ENCODE results near the gene SLC35E4. TPM values are rescaled to one million over a fixed set of nuclear protein-coding genes. Genes with fewer than 3 reads are reported as not detected.

SLC35E4 gene
- total and polyA plus RNA-seq, 9 of the 15 experiments (the other 6 are each of a cell fraction or from before 2014, with no cell fraction given) = 0.06 to 2.3 (median 0.86) TPM; not detected in 1

DNA sequence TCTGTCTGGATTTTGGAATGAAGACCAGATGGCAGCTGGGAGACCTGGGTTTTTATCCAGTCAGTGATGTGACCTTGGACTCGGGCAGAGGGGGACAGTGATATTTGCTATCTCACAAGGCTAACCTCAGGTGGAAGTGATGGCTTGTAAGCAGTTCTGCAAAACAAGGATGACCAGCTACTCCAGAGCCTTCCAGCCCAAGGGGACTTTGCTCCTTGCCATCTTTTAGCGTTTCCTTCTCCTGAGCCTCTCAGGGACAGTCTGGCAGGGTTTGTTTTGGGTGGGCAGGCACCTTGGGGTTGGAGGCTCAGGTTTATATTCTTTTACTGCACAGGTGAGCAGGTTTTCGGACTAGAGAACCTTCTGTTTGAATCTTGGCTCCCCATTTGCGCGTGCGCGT lies 49.6 kb downstream of the SLC35E4 start:
- Histone ChIP-seq H4K20me1 (replicated peaks; ENCODE audit: control insufficient read depth, insufficient read depth, low read length) (no peaks in the 10 kb centered on the region), H3K9me3 (replicated peaks; ENCODE audit: control insufficient read depth, insufficient read depth, low read depth, low read length) (no peaks in the 10 kb centered on the region), H3K27ac (ENCODE audit: extremely low read depth, low read depth, low read length) (no peak overlapping the region), H3K36me3 (ENCODE audit: control insufficient read depth, insufficient read depth, low read length) (no peaks in the 10 kb centered on the region), H3K27me3 (ENCODE audit: control insufficient read depth in 2 of 2, insufficient read depth in 2 of 2, low read length in 2 of 2) (no peaks in the 10 kb centered on the region; a peak in 1 of 5 replicates), H3K4me1 (replicated peaks in 1 of 2; ENCODE audit: control insufficient read depth in 2 of 2, insufficient read depth in 2 of 2, low read length in 2 of 2) (no peaks in the 10 kb centered on the region; a peak in 1 of 5 replicates), H3K4me2 (ENCODE audit: insufficient read depth, low read length) (no peak overlapping the region), H3K9ac (ENCODE audit: insufficient read depth in 1 of 2, low read depth in 2 of 2, low read length in 2 of 2) (no peak overlapping the region), H3K79me2 (ENCODE audit: control insufficient read depth, insufficient read depth, low read length) (no peaks in the 10 kb centered on the region), H3K4me3 (no peak overlapping the region), H3K9me1 (ENCODE audit: control insufficient read depth, insufficient read depth, low read length) (no peaks in the 10 kb centered on the region), H2AFZ (ENCODE audit: low read depth, low read length) (no peak overlapping the region)
- ATAC-seq = no peak
- POLR2A ChIA-PET = interaction anchor here (0.6 to 1.3 kb wide), 3 partner anchors 10 to 73 kb away, joined by 3 to 5 read pairs (median 4); no protein-coding TSS in a partner anchor
- no peak for FAIRE-seq
- DNase-seq (ENCODE audit: extremely low read depth in 1 of 4, low spot score in 3 of 4) = no peak
- no TSS peak for BruUV-seq (replicated peaks)
- TF ChIP-seq ZNF695 (CRISPR knock-in tag; IDR thresholded peaks at IDR 0.05) = no peak
- TF ChIP-seq RBM39 (optimal IDR thresholded peaks at IDR 0.05; ENCODE audit: low read depth, low read length) = no peak
- TF ChIP-seq ZKSCAN3 (CRISPR knock-in tag; IDR thresholded peaks at IDR 0.05) = no peak
- TF ChIP-seq, protein P1, sequence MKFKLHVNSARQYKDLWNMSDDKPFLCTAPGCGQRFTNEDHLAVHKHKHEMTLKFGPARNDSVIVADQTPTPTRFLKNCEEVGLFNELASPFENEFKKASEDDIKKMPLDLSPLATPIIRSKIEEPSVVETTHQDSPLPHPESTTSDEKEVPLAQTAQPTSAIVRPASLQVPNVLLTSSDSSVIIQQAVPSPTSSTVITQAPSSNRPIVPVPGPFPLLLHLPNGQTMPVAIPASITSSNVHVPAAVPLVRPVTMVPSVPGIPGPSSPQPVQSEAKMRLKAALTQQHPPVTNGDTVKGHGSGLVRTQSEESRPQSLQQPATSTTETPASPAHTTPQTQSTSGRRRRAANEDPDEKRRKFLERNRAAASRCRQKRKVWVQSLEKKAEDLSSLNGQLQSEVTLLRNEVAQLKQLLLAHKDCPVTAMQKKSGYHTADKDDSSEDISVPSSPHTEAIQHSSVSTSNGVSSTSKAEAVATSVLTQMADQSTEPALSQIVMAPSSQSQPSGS (CRISPR knock-in tag; IDR thresholded peaks at IDR 0.05) = no peak
- TF ChIP-seq ZNF263 (CRISPR knock-in tag; IDR thresholded peaks at IDR 0.05; ENCODE audit: borderline replicate concordance) = no peak
- no peak for TF ChIP-seq SIRT6 (IDR thresholded peaks at IDR 0.05; ENCODE audit: low read depth, low read length)
- TF ChIP-seq NFIC (IDR thresholded peaks at IDR 0.05) = no peak
- no peak for TF ChIP-seq ZNF764 (CRISPR knock-in tag; IDR thresholded peaks at IDR 0.05; ENCODE audit: low read depth)
- TF ChIP-seq, protein P2, sequence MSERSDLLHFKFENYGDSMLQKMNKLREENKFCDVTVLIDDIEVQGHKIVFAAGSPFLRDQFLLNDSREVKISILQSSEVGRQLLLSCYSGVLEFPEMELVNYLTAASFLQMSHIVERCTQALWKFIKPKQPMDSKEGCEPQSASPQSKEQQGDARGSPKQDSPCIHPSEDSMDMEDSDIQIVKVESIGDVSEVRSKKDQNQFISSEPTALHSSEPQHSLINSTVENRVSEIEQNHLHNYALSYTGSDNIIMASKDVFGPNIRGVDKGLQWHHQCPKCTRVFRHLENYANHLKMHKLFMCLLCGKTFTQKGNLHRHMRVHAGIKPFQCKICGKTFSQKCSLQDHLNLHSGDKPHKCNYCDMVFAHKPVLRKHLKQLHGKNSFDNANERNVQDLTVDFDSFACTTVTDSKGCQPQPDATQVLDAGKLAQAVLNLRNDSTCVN (CRISPR knock-in tag; IDR thresholded peaks at IDR 0.05) = no peak
- TF ChIP-seq NFE2L1 (tag; IDR thresholded peaks at IDR 0.05; ENCODE audit: borderline replicate concordance, low read depth) = no peak
- no peak for TF ChIP-seq NR3C1 (CRISPR knock-in tag; IDR thresholded peaks at IDR 0.05)
- 29% methylated on average over 7 of the region's 7 CpGs for WGBS (ENCODE audit: insufficient coverage, low coverage, missing lambda C conversion rate)
- CTCF ChIA-PET (ENCODE audit: low intra/inter-chr PET ratio) = no interaction called here
- in situ Hi-C loops (cut with MboI) = no loop called here
- intact Hi-C loops (cut with micrococcal nuclease) = no loop called here
